Caco-2 (cell line): ENCODE data around the gene ITPRIPL1. TPM values are rescaled to one million over a fixed set of nuclear protein-coding genes. Genes with fewer than 3 reads are reported as not detected.
"Not testable (repeated sequence)": the region's sequence is repeated elsewhere in the genome, so short reads cannot be mapped to it uniquely, and the experiment has no call there.

ENCODE experiments used
- BruUV-seq: library from RNA; stranded (reverse); fragments of 400-500 nt; replicated peaks from 2 replicates; lab custom pipeline; 2021; lab: Mats Ljungman, UMichigan
- CTCF ChIA-PET: fragments of 300-600 bp; sonication (Branson Sonifier 250); formaldehyde crosslinking; loops from one replicate; lab custom pipeline; 2022; ENCODE audit warnings: antibody characterized with exemption; lab: Charles Lee
- POLR2A ChIA-PET: fragments of 300-600 bp; sonication (Branson Sonifier 250); formaldehyde crosslinking; loops from one replicate; lab custom pipeline; 2022; ENCODE audit warnings: antibody characterized with exemption; lab: Charles Lee
- DNase-seq, 2 experiments: peaks; one replicate each; pipeline versions ENCODE4 v3.0.0 to v3.0.0-alpha.2; 2020 to 2022
- H3K27me3 ChIP-seq: replicated peaks from 2 replicates; pipeline ENCODE4 v1.6.0; 2011; ENCODE audit warnings: low read length; ENCODE audit not compliant: control insufficient read depth, insufficient read depth
- H3K36me3 ChIP-seq: 2 replicates; pipeline ENCODE4 v1.5.1; 2011; ENCODE audit warnings: low read length; ENCODE audit not compliant: control insufficient read depth, insufficient read depth
- H3K4me1 ChIP-seq: fragments of 250-450 bp; sonication (Bioruptor Pico); 2 replicates; pipeline ENCODE4 v1.5.1; 2020; ENCODE audit warnings: mild to moderate bottlenecking
- H3K4me3 ChIP-seq: 2 replicates; pipeline ENCODE4 v1.5.1; 2011; ENCODE audit warnings: low read depth, mild to moderate bottlenecking, control low read depth, low read length
- H3K9me3 ChIP-seq: fragments of 250-450 bp; sonication (Bioruptor Pico); 2 replicates; pipeline ENCODE4 v1.5.1; 2020; ENCODE audit warnings: mild to moderate bottlenecking, moderate library complexity
- H3K27ac Mint-ChIP-seq: one replicate; pipeline ENCODE4 v1.8.0; 2022; ENCODE audit warnings: mixed read lengths; ENCODE audit not compliant: unreplicated experiment
- H3K27me3 Mint-ChIP-seq: one replicate; pipeline ENCODE4 v1.8.0; 2022; ENCODE audit warnings: mixed read lengths; ENCODE audit not compliant: insufficient read depth, unreplicated experiment
- H3K36me3 Mint-ChIP-seq: one replicate; pipeline ENCODE4 v1.8.0; 2022; ENCODE audit warnings: mild to moderate bottlenecking, mixed read lengths; ENCODE audit not compliant: insufficient read depth, unreplicated experiment
- H3K4me1 Mint-ChIP-seq: one replicate; pipeline ENCODE4 v1.8.0; 2022; ENCODE audit warnings: low read depth, mixed read lengths; ENCODE audit not compliant: unreplicated experiment
- H3K4me3 Mint-ChIP-seq: one replicate; pipeline ENCODE4 v1.8.0; 2022; ENCODE audit warnings: mild to moderate bottlenecking, moderate library complexity, mixed read lengths; ENCODE audit not compliant: unreplicated experiment
- H3K9me3 Mint-ChIP-seq: one replicate; pipeline ENCODE4 v1.8.0; 2022; ENCODE audit warnings: mixed read lengths; ENCODE audit not compliant: unreplicated experiment
- CTCF ChIP-seq, 2 experiments: fragments of 200-600 bp in 1 of 2; IDR thresholded peaks; 1 replicate in 1 of 2; 2 replicates in 1 of 2; pipeline versions ENCODE4 v1.5.1 to v1.8.0; 2011 to 2022; ENCODE audit warnings: antibody characterized with exemption in 1 of 2, control low read depth in 1 of 2, inconsistent platforms in 1 of 2, low read depth in 1 of 2, low read length in 1 of 2, mild to moderate bottlenecking in 1 of 2, moderate library complexity in 1 of 2; ENCODE audit not compliant: insufficient read depth in 1 of 2, severe bottlenecking in 1 of 2, unreplicated experiment in 1 of 2
- intact Hi-C: fragments of 100-400 bp; cut with micrococcal nuclease; formaldehyde crosslinking; loops from one replicate; pipeline ENCODE4 v1.10.0; 2022; ENCODE audit not compliant: unreplicated experiment
- total RNA-seq: library from RNA; stranded (reverse); gene quantifications from 2 replicates; pipeline ENCODE4 v1.2.3, GENCODE V29; 2022

Gene ITPRIPL1
- total RNA-seq, 1 experiment from 2014 or later, result 1.9 TPM

GRCh38 chr2:96287273-96287856 is 37.8 kb upstream of the ITPRIPL1 start:
- Mint-ChIP-seq H3K9me3 (no peaks in the 10 kb centered on the region), H3K27me3 (no peaks in the 10 kb centered on the region), H3K4me3 (no peak overlapping the region), H3K27ac (no peak overlapping the region), H3K36me3 (peaks cover 88% of the 10 kb centered on the region), H3K4me1 (no peaks in the 10 kb centered on the region)
- H3K27me3 ChIP-seq, result no peaks in the 10 kb centered on the region
- intact Hi-C loops, result no loop called here
- no peaks in the 10 kb centered on the region for H3K4me1 ChIP-seq
- ChIA-PET CTCF (no interaction called here), POLR2A (no interaction called here)
- no peak for TF ChIP-seq CTCF (IDR thresholded peaks at IDR 0.05; ENCODE audit: insufficient read depth in 1 of 2, low read depth in 1 of 2, low read length in 1 of 2, severe bottlenecking in 1 of 2, unreplicated experiment in 1 of 2)
- DNase-seq, result no peak
- no TSS peak for BruUV-seq
- peaks cover 16% of the 10 kb centered on the region for H3K36me3 ChIP-seq
- H3K9me3 ChIP-seq, result no peaks in the 10 kb centered on the region
- H3K4me3 ChIP-seq, result no peak overlapping the region

GRCh38 chr2:96291751-96292150 is 33.4 kb upstream of the ITPRIPL1 start:
- H3K27me3 Mint-ChIP-seq, result no peaks in the 10 kb centered on the region
- H3K9me3 Mint-ChIP-seq, result no peaks in the 10 kb centered on the region
- Histone ChIP-seq H3K4me3 (no peak overlapping the region), H3K27me3 (no peaks in the 10 kb centered on the region), H3K9me3 (no peaks in the 10 kb centered on the region), H3K4me1 (no peaks in the 10 kb centered on the region), H3K36me3 (peaks cover 17% of the 10 kb centered on the region)
- peaks cover 98% of the 10 kb centered on the region for H3K36me3 Mint-ChIP-seq
- intact Hi-C loops, result no loop called here
- H3K27ac Mint-ChIP-seq, result no peak overlapping the region
- H3K4me1 Mint-ChIP-seq, result no peaks in the 10 kb centered on the region
- ChIA-PET CTCF (no interaction called here), POLR2A (no interaction called here)
- H3K4me3 Mint-ChIP-seq, result no peak overlapping the region
- no TSS peak for BruUV-seq
- no peak for DNase-seq
- no peak for TF ChIP-seq CTCF (IDR thresholded peaks at IDR 0.05; ENCODE audit: insufficient read depth in 1 of 2, low read depth in 1 of 2, low read length in 1 of 2, severe bottlenecking in 1 of 2, unreplicated experiment in 1 of 2)

GRCh38 chr2:96294271-96294670 is 30.8 kb upstream of the ITPRIPL1 start:
- BruUV-seq, H3K4me3 Mint-ChIP-seq, DNase-seq, H3K4me1 ChIP-seq, POLR2A ChIA-PET, H3K4me1 Mint-ChIP-seq, H3K9me3 Mint-ChIP-seq, H3K4me3 ChIP-seq, intact Hi-C loops, H3K27me3 ChIP-seq, H3K27ac Mint-ChIP-seq, H3K9me3 ChIP-seq, CTCF ChIA-PET, H3K27me3 Mint-ChIP-seq: not testable (repeated sequence)
- peaks cover 98% of the 10 kb centered on the region for H3K36me3 Mint-ChIP-seq
- H3K36me3 ChIP-seq, result peaks cover 14% of the 10 kb centered on the region
